ENCODE data around the gene MGAT1.
"Not testable (repeated sequence)": the region's sequence is repeated elsewhere in the genome, so short reads cannot be mapped to it uniquely, and the experiment has no call there.

The MGAT1 gene

DNA sequence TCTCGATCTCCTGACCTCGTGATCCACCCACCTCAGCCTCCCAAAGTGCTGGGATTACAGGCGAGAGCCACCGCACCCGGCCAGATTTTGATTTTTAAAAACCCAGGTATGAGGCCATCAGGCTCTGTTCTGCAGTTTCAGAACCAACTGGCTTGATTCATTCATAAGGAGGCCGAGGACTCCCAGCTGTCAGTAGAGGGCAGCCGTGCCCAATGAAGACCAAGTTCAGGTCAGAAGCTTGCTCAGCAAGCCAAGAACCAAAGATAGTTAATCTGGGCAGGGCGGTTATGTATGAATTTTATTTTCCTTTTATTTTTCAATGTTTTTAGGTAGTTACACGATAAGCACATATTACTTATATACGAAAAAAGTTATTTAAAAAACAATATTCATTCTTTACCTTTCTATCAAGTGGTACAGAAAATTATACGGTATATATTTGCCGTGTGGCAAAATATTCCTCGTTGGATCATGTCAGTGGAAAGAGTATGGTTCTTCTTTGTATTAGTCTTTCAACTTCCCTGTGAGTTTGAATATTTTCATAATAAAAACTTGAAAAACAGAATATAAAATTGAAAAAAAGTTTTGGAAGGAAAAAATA is 18.0 kb downstream of the MGAT1 start:
- TF ChIP-seq, protein P1, sequence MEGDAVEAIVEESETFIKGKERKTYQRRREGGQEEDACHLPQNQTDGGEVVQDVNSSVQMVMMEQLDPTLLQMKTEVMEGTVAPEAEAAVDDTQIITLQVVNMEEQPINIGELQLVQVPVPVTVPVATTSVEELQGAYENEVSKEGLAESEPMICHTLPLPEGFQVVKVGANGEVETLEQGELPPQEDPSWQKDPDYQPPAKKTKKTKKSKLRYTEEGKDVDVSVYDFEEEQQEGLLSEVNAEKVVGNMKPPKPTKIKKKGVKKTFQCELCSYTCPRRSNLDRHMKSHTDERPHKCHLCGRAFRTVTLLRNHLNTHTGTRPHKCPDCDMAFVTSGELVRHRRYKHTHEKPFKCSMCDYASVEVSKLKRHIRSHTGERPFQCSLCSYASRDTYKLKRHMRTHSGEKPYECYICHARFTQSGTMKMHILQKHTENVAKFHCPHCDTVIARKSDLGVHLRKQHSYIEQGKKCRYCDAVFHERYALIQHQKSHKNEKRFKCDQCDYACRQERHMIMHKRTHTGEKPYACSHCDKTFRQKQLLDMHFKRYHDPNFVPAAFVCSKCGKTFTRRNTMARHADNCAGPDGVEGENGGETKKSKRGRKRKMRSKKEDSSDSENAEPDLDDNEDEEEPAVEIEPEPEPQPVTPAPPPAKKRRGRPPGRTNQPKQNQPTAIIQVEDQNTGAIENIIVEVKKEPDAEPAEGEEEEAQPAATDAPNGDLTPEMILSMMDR (IDR thresholded peaks at IDR 0.05; ENCODE audit: low read depth, low read length), result peak; percentile 76
- DNase-seq (ENCODE audit: low read depth in 2 of 2), result peak; percentile 91 to 92
- no peak overlapping the region for H3K4me3 ChIP-seq (replicated peaks in 1 of 2; ENCODE audit: low read depth in 2 of 2, low read length in 2 of 2)

DNA sequence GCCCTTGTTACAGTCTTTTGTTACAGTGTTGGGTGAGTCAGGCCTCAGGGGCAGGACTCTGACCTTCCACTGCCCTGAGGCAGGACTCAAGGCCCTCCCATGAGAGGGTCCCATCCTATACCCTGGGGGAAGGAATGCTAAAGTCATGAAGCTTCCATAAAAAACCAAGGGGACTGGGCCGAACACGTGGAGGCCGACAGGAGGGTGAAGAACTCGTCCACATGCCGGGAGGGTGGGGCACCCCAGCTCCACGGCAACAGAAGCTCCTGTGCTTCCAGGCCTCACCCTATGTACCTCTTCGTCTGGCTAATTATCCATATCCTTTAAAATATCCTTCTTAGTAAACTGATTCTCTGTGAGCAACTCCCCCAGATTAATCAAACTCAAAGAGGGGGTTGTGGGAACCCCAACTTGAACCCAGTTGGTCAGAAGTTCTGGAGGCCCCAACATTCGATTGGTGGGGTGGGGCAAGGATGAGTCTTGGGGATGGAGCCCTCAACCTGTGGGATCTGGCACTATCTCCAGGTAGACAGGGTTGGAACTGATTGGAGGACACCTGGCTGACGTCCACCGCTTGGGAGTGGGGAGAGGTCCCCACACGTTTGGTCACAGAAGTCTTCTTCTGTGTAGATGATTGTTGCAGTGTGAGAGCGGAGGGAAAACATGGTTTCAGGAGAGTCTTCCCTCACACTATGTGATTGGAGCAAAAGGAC is 19.1 kb downstream of the MGAT1 start:
- H3K4me3 ChIP-seq (replicated peaks in 1 of 2; ENCODE audit: low read depth in 2 of 2, low read length in 2 of 2), result no peak overlapping the region
- no peak for DNase-seq (ENCODE audit: low read depth in 2 of 2)
- TF ChIP-seq, protein P1 (IDR thresholded peaks at IDR 0.05; ENCODE audit: low read depth, low read length), result no peak

DNA sequence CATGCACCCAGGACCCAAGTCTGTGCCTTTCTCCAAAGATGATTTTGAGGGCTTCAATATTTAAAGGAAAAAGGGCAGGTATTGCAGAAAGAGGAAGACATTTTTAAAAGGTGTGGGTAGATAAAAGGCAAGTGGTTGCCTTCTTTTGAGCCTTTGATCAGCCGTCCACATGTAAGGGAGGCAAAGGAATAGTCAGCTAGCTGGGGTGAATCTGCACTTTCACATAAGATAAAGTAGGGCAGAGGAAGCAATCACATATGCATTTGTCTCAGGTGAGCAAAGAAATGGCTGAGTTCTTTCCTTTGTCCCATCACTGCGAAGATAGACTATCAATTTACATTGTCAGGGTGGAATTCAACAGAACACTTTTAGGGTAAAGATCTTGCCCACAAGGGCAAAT is 19.9 kb downstream of the MGAT1 start:
- H3K4me3 ChIP-seq (replicated peaks in 1 of 2; ENCODE audit: low read depth in 2 of 2, low read length in 2 of 2), result no peak overlapping the region
- no peak for DNase-seq (ENCODE audit: low read depth in 2 of 2)
- TF ChIP-seq, protein P1 (IDR thresholded peaks at IDR 0.05; ENCODE audit: low read depth, low read length), result no peak

DNA sequence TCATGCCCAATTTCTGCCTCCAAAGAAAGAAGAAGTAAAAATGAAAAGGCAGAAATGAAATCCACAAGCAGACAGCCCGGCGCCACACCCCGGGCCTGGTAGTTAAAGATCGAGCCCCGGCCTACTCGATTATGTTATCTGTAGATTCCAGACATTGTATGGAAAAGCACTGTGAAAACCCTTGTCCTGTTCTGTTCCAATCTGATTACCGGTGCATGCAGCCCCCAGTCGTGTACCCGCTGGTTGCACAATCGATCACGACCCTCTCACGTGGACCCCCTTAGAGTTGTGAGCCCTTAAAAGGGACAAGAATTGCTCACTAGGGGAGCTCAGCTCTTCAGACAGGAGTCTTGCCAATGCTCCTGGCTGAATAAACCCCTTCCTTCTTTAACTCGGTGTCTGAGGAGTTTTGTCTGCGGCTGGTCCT is 20.7 kb downstream of the MGAT1 start:
- not testable (repeated sequence) for DNase-seq (ENCODE audit: low read depth in 2 of 2); H3K4me3 ChIP-seq (replicated peaks in 1 of 2; ENCODE audit: low read depth in 2 of 2, low read length in 2 of 2)

DNA sequence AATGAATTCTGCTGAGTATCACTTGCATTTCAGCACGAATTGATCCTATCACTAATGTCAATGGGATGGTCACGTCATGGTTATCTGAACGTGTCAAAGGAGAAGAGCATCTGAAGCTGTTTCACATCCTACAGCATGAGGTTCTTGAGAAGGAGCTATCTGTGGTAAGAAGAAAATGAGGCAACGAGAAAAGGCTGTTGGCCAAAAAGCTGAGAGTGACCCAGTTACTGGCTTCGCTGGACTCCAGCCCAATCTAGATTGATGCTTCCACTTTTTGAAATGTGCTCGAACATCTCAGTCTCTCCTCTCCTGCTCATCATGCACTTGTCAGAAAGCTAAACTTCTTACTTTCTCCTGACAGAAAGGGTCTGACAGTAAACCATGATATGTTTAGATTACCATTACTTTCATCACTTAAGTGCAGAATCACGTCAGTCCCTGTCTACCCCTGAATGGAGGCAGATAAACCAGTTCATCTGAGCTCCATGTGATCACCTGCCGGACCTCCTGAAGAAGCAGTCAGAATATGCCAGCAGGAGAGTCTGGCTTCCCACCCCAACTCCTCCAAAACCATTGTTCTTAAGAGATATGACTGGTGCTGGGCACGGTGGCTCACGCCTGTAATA is 22.5 kb downstream of the MGAT1 start:
- TF ChIP-seq, protein P1 (IDR thresholded peaks at IDR 0.05; ENCODE audit: low read depth, low read length), result no peak
- H3K4me3 ChIP-seq (replicated peaks in 1 of 2; ENCODE audit: low read depth in 2 of 2, low read length in 2 of 2), result no peak overlapping the region
- DNase-seq (ENCODE audit: low read depth in 2 of 2), result no peak

DNA sequence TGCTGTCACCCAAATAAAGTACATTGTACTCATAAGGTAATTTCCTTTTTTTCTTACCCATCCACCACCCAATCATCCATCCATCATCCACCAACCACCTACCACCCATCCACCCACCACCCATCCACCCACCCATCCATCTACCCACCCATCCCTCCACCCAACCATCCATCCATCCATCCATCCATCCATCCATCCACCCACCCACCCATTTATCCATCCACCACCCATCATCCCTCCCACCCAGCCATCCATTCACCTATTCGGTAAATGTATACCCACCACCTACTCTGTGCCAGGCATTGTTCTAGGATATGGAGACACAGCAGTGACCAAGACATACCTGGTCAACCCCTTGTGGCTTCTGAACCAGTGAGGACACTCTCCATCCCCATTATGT is 25.1 kb downstream of the MGAT1 start:
- H3K4me3 ChIP-seq (replicated peaks in 1 of 2; ENCODE audit: low read depth in 2 of 2, low read length in 2 of 2), result no peak overlapping the region
- no peak for DNase-seq (ENCODE audit: low read depth in 2 of 2)
- TF ChIP-seq, protein P1 (IDR thresholded peaks at IDR 0.05; ENCODE audit: low read depth, low read length), result no peak

DNA sequence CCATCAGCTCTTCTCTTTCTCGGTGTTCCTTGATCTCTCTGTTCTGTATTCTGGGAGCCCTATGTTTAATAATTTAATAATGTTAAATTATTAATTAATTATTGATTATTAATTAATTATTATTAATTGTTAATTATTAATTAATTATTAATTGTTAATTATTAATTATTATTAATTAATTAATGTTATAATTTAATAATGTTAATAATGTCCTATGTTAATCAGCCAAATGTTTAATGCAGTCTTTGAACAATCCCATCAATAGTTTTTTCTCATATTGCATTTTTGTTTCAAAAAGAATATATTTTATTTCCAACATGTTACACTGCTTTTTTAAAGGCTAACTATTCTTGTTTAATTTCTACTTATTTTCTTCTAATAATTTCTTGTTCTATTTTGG is 26.2 kb downstream of the MGAT1 start:
- TF ChIP-seq, protein P1 (IDR thresholded peaks at IDR 0.05; ENCODE audit: low read depth, low read length), result no peak
- no peak for DNase-seq (ENCODE audit: low read depth in 2 of 2)
- no peak overlapping the region for H3K4me3 ChIP-seq (replicated peaks in 1 of 2; ENCODE audit: low read depth in 2 of 2, low read length in 2 of 2)
